PC-9 (cell line): ENCODE data around the gene SLFN11. TPM values are rescaled to one million over a fixed set of nuclear protein-coding genes. Genes with fewer than 3 reads are reported as not detected.

Experiments
- BruUV-seq: library from RNA; stranded (reverse); fragments of 400-500 nt; replicated peaks from 2 replicates; lab custom pipeline; 2021; lab: Mats Ljungman, UMichigan
- CTCF ChIA-PET: fragments of 300-600 bp; sonication (Branson Sonifier 250); formaldehyde crosslinking; loops from one replicate; lab custom pipeline; 2022; ENCODE audit warnings: antibody characterized with exemption; lab: Charles Lee
- POLR2A ChIA-PET: fragments of 300-600 bp; sonication (Branson Sonifier 250); formaldehyde crosslinking; loops from one replicate; lab custom pipeline; 2022; ENCODE audit warnings: antibody characterized with exemption; ENCODE audit not compliant: unreplicated experiment; lab: Charles Lee
- DNase-seq, 2 experiments: peaks; one replicate each; pipeline versions ENCODE4 v3.0.0 to v3.0.0-alpha.2; 2015 to 2022; ENCODE audit warnings: mixed read lengths in 1 of 2
- H2AFZ ChIP-seq: fragments of 200-600 bp; sonication (generic); 2 replicates; pipeline ENCODE4 v1.8.1; 2017; ENCODE audit warnings: antibody characterized with exemption
- H3F3A ChIP-seq: fragments of 200-600 bp; sonication (generic); 2 replicates; pipeline ENCODE4 v1.8.1; 2017; ENCODE audit warnings: antibody characterized with exemption, mild to moderate bottlenecking, low read depth; ENCODE audit not compliant: insufficient read depth
- H3K27ac ChIP-seq: fragments of 200-600 bp; sonication (generic); 2 replicates; pipeline ENCODE4 v1.6.1; 2016; ENCODE audit warnings: mixed run types
- H3K27me3 ChIP-seq: fragments of 200-600 bp; sonication (generic); 2 replicates; pipeline ENCODE4 v1.6.1; 2016; ENCODE audit warnings: low read depth, mixed run types; ENCODE audit not compliant: insufficient read depth
- H3K36me3 ChIP-seq: fragments of 200-600 bp; sonication (generic); 2 replicates; pipeline ENCODE4 v1.6.1; 2016; ENCODE audit warnings: low read depth, mixed run types
- H3K4me1 ChIP-seq: fragments of 200-600 bp; sonication (generic); replicated peaks from 2 replicates; pipeline ENCODE4 v1.6.1; 2016; ENCODE audit warnings: mixed run types; ENCODE audit not compliant: insufficient read depth
- H3K4me2 ChIP-seq: fragments of 200-600 bp; sonication (generic); 2 replicates; pipeline ENCODE4 v1.6.1; 2017; ENCODE audit warnings: mixed run types
- H3K4me3 ChIP-seq: fragments of 200-600 bp; sonication (generic); 2 replicates; pipeline ENCODE4 v1.6.1; 2016; ENCODE audit warnings: mixed run types
- H3K79me2 ChIP-seq: fragments of 200-600 bp; sonication (generic); 2 replicates; pipeline ENCODE4 v1.6.1; 2017; ENCODE audit warnings: low read depth, mixed run types
- H3K9me2 ChIP-seq: fragments of 200-600 bp; sonication (generic); 2 replicates; pipeline ENCODE4 v1.8.1; 2017; ENCODE audit warnings: mild to moderate bottlenecking; ENCODE audit not compliant: insufficient read depth
- H3K9me3 ChIP-seq: fragments of 200-600 bp; sonication (generic); 2 replicates; pipeline ENCODE4 v1.8.1; 2016; ENCODE audit warnings: low read depth; ENCODE audit not compliant: insufficient read depth
- H4K20me1 ChIP-seq: fragments of 200-600 bp; sonication (generic); 2 replicates; pipeline ENCODE4 v1.8.1; 2017; ENCODE audit not compliant: insufficient read depth
- EZH2 ChIP-seq: fragments of 200-600 bp; sonication (generic); IDR thresholded peaks from 2 replicates; pipeline ENCODE4 v1.8.0; 2017; ENCODE audit warnings: antibody characterized with exemption, low read depth
- intact Hi-C: fragments of 100-400 bp; cut with micrococcal nuclease; formaldehyde crosslinking; loops from one replicate; pipeline ENCODE4 v1.10.0; 2022; ENCODE audit not compliant: unreplicated experiment
- total RNA-seq: library from RNA; stranded (reverse); gene quantifications from 2 replicates; pipeline ENCODE4 v1.2.3, GENCODE V29; 2021
- TF ChIP-seq, protein P1 (sequence below): fragments of 200-600 bp; sonication (generic); conservative IDR thresholded peaks from 2 replicates; pipeline ENCODE4 v1.6.1; 2017; ENCODE audit warnings: mixed run types, antibody characterized with exemption, mild to moderate bottlenecking, moderate library complexity

The SLFN11 gene
- total RNA-seq, 1 experiment from 2014 or later, result 0.46 TPM

DNA sequence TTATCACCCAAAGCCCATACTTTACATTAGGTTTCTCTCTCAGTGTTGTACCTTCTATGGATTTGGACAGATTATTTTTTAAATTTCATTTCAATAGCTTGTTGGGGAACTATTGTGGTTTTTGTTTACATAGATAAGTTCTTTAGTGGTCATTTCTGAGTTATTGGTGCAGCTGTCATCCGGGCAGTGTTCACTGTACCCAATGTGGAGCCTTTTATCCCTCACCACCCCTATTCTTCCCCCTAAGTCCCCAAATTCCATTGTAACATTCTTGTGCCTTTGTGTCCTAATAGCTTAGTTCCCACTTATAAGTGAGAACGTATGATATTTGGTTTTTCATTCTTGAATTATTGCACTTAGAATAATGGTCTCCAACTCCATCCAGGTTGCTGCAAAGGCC is 57.5 kb downstream of the SLFN11 start:
- no peak overlapping the region for H3K4me3 ChIP-seq
- no peaks in the 10 kb centered on the region for H3K9me3 ChIP-seq
- ChIA-PET POLR2A (no interaction called here), CTCF (interaction anchor here (0.8 kb wide), 1 partner anchor 224 kb away, joined by 4 read pairs; no protein-coding TSS in a partner anchor)
- no peaks in the 10 kb centered on the region for H3F3A ChIP-seq
- BruUV-seq, result no TSS peak
- H3K4me1 ChIP-seq, result no peaks in the 10 kb centered on the region
- no peak for DNase-seq
- no peaks in the 10 kb centered on the region for H3K9me2 ChIP-seq
- H4K20me1 ChIP-seq, result no peaks in the 10 kb centered on the region
- no peak for TF ChIP-seq EZH2
- TF ChIP-seq, protein P1, sequence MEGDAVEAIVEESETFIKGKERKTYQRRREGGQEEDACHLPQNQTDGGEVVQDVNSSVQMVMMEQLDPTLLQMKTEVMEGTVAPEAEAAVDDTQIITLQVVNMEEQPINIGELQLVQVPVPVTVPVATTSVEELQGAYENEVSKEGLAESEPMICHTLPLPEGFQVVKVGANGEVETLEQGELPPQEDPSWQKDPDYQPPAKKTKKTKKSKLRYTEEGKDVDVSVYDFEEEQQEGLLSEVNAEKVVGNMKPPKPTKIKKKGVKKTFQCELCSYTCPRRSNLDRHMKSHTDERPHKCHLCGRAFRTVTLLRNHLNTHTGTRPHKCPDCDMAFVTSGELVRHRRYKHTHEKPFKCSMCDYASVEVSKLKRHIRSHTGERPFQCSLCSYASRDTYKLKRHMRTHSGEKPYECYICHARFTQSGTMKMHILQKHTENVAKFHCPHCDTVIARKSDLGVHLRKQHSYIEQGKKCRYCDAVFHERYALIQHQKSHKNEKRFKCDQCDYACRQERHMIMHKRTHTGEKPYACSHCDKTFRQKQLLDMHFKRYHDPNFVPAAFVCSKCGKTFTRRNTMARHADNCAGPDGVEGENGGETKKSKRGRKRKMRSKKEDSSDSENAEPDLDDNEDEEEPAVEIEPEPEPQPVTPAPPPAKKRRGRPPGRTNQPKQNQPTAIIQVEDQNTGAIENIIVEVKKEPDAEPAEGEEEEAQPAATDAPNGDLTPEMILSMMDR, result no peak
- no peak overlapping the region for H3K4me2 ChIP-seq
- no peaks in the 10 kb centered on the region for H3K79me2 ChIP-seq
- peaks cover 9% of the 10 kb centered on the region; the same call in 1 of the 2 replicates for H3K27me3 ChIP-seq
- intact Hi-C loops, result loop anchor here (10.0 kb wide), 1 partner anchor 171 kb away; the partner anchor contains the start of genes NLE1 and UNC45B
- no peaks in the 10 kb centered on the region for H3K36me3 ChIP-seq
- H3K27ac ChIP-seq, result no peak overlapping the region
- no peak overlapping the region for H2AFZ ChIP-seq

DNA sequence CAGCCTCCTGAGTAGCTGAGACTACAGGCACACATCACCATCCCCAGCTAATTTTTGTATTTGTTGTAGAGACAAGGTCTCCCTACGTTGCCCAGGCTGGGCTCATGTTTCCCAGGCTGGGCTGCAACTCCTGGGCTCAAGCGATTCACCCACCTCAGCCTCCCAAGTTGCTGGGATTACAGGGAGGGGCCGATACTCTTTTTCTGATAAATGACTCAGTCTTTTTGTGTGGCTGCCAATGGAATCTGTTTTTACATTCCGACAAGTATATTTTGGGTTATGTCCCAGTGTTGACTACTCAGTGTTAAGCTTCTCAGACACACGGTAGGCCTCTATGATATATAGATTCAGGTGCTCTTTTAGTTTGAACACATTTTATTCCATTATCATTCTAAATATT is 58.1 kb downstream of the SLFN11 start:
- DNase-seq, result peak; percentile 47 to 55
- intact Hi-C loops, result loop anchor here (10.0 kb wide), 1 partner anchor 170 kb away; the partner anchor contains the start of genes NLE1 and UNC45B
- no peak overlapping the region for H3K4me2 ChIP-seq
- no peaks in the 10 kb centered on the region for H3F3A ChIP-seq
- TF ChIP-seq EZH2, result no peak
- TF ChIP-seq, protein P1, result no peak
- ChIA-PET POLR2A (interaction anchor here (0.5 to 0.7 kb wide), 2 partner anchors 71 to 348 kb away, joined by 4 to 5 read pairs; no protein-coding TSS in a partner anchor), CTCF (interaction anchor here (0.8 kb wide), 1 partner anchor 224 kb away, joined by 4 read pairs; no protein-coding TSS in a partner anchor)
- H3K36me3 ChIP-seq, result no peaks in the 10 kb centered on the region
- H2AFZ ChIP-seq, result no peak overlapping the region
- H3K9me3 ChIP-seq, result no peaks in the 10 kb centered on the region
- H3K27ac ChIP-seq, result no peak overlapping the region
- H3K79me2 ChIP-seq, result no peaks in the 10 kb centered on the region
- H3K4me1 ChIP-seq, result no peaks in the 10 kb centered on the region
- H3K4me3 ChIP-seq, result no peak overlapping the region
- no peaks in the 10 kb centered on the region for H3K9me2 ChIP-seq
- no peaks in the 10 kb centered on the region for H4K20me1 ChIP-seq
- BruUV-seq, result no TSS peak
- peaks cover 9% of the 10 kb centered on the region; the same call in 1 of the 2 replicates for H3K27me3 ChIP-seq

DNA sequence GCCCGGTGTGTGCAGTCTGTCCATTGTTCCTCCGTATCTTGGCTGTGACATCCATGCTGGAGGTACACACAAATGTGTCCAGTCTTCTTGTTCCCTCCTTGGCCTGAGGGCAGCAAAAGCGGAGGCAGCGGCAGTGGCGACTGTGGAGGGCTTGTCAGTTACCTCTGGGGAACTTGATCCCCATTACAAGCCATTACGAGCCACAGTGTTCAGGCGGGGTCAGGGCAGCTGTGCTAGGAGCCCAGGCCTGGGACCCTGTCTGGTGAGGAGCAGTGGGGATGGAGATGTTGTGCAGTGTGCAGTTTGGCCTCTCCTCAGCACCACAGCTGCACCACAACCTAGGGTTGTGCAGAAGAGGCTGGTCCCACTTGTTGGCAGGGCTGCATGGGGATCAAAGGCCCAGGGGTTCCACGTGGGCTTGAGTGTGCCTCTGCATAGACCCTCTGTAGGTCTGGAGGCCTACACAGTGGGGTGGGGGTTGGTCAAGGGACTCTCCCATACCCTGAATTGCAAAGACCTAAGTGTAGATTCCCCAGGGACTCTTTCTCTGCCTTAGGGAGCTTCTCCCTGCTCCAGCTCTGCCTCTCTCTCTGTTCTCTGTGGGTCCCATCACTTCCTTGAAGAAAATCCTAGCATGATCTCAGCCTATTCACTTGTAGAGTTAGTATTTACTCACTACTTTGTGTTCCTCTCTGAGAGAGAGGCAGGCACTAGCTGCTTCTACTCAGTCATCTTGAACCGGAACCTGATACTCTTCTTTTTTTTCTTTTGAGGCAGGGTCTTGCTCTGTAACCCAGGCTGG is 58.8 kb downstream of the SLFN11 start:
- peaks cover 9% of the 10 kb centered on the region; the same call in 1 of the 2 replicates for H3K27me3 ChIP-seq
- no peaks in the 10 kb centered on the region for H3K9me3 ChIP-seq
- no peaks in the 10 kb centered on the region for H3K36me3 ChIP-seq
- no peaks in the 10 kb centered on the region for H4K20me1 ChIP-seq
- intact Hi-C loops, result loop anchor here (10.0 kb wide), 1 partner anchor 170 kb away; the partner anchor contains the start of genes NLE1 and UNC45B
- no peak overlapping the region for H3K4me3 ChIP-seq
- H3K9me2 ChIP-seq, result no peaks in the 10 kb centered on the region
- BruUV-seq, result no TSS peak
- ChIA-PET POLR2A (interaction anchor here (0.5 to 0.7 kb wide), 2 partner anchors 71 to 349 kb away, joined by 4 to 5 read pairs; no protein-coding TSS in a partner anchor), CTCF (no interaction called here)
- TF ChIP-seq EZH2, result no peak
- TF ChIP-seq, protein P1, result no peak
- no peaks in the 10 kb centered on the region for H3K4me1 ChIP-seq
- DNase-seq, result no peak
- H3K79me2 ChIP-seq, result no peaks in the 10 kb centered on the region
- H3K27ac ChIP-seq, result no peak overlapping the region
- H3F3A ChIP-seq, result no peaks in the 10 kb centered on the region
- H3K4me2 ChIP-seq, result no peak overlapping the region
- no peak overlapping the region for H2AFZ ChIP-seq
